T-helper 2 cell treated with Interferon-gamma antibody and Interleukin-4, amounts not matched to agents 100 ng/mL and 5 ng/mL, for 36 hours (primary cell): ENCODE measurements around the gene ERGIC2. TPM values are rescaled to one million over a fixed set of nuclear protein-coding genes. Genes with fewer than 3 reads are reported as not detected.

Source experiments
- intact Hi-C: fragments of 100-400 bp; cut with micrococcal nuclease; formaldehyde crosslinking; loops from one replicate; pipeline ENCODE4 v1.15.1; 2023
- total RNA-seq: library from RNA; stranded (reverse); gene quantifications from 2 replicates; pipeline ENCODE4 v1.2.3, GENCODE V29; 2022

Gene ERGIC2
- total RNA-seq, 1 donor from 2014 or later, result 68.6 TPM

DNA sequence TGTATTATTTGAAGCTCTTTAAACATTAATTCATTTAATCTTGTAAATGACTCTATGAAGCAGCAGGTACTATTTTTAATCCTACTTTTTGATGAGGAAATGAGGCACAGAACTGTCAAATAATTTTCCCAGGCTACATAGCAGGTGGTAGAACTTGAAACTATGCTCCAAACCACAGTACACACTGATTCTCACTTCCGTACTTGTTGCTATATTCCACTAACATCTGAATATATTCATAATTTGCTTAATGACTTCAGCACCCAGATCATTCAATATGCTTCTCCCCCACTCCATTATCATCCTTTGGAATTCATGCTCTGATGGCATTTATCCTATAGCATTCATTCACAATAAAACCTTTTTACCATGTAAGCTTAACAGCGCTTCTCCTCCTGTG, 4.9 kb downstream of the ERGIC2 start:
- intact Hi-C loops, result no loop called here

- intact Hi-C loops, result no loop called here
These were observed 6.1 kb downstream of the ERGIC2 start for GRCh38 chr12:29374913-29375312.

GRCh38 chr12:29374012-29374411, 7.0 kb downstream of the ERGIC2 start:
- intact Hi-C loops, result no loop called here

DNA sequence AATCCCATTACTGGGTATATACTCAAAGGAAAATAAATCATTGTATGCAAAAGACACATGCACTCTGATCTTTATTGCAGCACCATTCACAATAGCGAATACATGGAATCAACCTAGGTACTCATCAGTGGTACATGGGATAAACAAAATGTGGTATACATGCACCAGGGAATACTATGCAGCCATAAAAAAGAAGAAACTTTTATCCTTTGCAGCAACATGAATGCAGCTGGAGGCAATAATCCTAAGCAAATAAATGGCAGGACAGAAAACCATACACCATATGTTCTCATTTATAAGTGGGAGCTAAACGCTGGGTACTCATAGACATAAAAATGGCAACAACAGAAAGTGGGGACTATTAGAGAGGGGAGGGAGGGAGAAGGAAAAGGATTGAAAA, 15.9 kb downstream of the ERGIC2 start:
- intact Hi-C loops, result no loop called here

DNA sequence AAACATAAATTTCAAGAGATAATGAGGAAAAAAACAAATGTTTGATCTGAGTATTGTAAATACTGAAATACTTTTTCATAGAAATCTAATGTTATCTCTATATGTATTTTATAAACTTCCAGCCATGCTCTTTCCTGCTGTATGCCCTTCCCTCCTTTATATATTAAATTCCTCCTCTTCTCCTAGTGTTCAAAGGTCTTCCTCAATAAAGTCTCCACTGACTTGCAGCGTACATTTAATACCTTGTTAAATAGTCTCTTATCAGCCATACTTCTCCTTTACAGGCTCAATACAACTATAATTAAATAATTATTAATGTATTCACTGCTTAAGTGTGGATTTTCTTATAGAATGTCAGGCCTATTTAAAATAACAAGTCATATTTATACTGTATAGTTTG, 26.0 kb downstream of the ERGIC2 start:
- intact Hi-C loops, result no loop called here

DNA sequence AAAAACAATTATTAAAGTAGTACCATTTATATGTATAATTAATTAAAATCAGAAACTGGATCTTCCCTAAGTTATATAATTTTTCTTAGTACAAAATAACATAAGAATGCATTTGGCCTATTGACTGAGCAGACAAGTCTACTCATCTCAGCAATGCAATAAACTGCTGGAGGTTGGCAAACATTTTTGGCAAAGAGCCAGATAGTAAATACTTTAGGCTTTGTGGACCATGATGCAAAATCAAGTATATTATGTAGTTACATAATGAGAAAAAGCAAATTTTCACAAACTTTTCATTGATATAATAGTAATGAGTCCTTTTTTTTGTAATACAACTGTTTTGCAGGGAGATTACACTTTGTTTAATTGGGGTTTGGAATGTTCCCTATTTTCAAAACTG, 30.9 kb downstream of the ERGIC2 start:
- intact Hi-C loops, result no loop called here

- intact Hi-C loops, result no loop called here
These were observed 34.1 kb downstream of the ERGIC2 start for GRCh38 chr12:29346769-29347421.

DNA sequence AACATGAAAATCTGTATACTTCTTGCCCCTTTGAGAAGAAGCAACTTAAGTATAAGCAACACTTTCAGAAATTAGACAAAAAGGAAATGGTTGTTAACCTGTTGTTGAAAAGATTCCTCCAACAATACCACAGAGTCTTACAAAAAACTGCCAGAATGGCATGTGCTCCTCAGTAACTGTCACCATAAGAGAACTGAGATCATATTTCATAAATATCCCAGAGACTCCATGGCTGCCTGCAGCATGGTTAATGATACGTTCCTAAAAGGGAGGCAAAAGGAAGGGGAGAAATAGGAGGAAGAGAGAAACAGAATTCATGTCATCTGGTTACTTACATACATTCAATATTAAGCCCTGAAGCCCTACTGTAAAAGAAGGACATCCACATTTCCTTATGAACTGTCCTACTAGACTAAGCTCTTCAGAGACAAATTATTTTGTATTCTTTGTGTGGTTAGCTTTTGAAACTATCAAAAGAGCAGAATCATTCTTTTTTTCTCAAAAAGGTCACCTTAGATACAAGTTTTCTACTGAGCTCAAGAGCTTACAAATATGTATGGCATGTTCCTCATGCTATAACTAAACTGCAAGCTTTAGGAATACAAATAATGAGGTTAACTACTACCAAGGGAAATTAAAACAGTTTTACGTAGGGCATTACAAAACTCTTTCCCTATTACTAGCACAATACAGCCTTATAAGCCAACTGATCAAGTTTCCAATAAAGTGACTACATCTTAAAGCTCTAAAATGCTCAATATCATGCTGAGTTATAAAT, 37.8 kb downstream of the ERGIC2 start:
- intact Hi-C loops, result no loop called here

- intact Hi-C loops, result no loop called here
These were observed 43.6 kb downstream of the ERGIC2 start for GRCh38 chr12:29337325-29337724.

DNA sequence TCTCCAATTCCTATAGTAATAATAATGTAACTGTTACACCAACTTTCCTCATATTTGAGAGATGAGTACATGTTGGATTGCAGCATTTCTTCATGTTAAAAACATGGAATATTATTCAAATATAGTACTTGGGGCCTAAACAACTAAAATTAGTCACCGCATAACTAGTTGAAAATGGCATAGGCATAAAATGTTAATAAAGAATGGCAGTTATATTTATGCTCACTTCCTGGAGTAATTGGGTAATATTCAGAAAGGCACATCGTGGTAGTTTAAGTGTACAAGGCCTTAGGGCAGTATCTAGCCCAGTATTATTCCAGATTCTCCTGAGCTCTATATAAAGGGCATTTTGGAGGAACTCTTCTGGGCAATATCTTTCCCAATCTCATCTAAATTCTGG, 46.0 kb downstream of the ERGIC2 start:
- intact Hi-C loops, result no loop called here

DNA sequence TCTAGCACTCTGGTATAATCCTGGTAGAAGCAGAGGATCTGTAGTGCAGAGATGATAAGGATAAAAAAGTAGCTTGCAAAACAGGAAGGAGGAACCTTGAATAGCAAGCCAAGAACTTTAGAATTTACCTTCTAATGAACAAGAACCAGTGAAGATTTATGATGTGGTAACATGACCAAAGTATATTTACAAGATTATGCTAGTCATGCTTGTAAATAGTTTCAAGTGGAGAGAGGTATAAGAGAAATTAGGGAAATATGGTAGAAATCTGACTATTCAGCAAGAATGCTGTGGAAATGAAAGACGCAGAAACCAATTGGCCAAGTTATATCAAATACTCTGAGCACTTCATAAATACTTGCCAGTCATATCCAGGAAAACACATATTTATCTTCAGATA, 47.8 kb downstream of the ERGIC2 start:
- intact Hi-C loops, result no loop called here

GRCh38 chr12:29329411-29329810, 51.6 kb downstream of the ERGIC2 start:
- intact Hi-C loops, result no loop called here

GRCh38 chr12:29322157-29322556, 58.8 kb downstream of the ERGIC2 start:
- intact Hi-C loops, result no loop called here

DNA sequence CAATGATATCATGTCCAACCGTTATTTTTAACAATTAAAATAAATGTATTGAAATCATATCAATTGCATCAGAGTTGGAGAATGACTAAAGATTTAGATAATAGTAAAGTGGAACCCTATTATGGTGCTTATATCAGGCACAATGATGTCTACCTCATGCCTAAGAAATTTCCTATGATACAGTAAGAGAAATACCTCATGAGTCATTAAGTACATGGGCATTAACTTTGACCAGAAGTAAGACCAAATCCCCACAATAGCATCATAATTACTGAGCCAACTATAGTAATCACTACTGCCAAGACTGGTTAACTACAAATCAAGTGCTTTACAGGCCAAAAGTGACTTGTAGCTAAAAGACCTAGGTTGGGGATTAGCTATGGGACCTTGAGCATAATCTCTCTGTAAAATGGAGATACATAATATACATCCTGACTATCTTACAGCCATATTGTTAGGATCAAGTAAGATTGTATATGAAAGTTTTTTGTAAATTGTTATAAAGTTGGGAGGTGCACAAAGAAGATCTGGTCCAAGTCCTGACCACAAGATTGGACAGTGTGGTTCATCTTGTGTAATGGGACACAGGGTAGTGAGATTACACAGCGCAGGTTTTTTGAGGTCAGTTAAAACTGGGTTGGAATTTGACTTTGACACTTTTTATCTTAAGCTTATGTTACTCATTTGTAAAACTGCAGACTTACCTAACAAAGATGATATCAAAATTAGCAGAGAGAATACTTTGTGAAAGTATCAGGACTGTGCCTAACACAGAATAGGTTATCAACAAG, 60.5 kb downstream of the ERGIC2 start:
- intact Hi-C loops, result no loop called here

DNA sequence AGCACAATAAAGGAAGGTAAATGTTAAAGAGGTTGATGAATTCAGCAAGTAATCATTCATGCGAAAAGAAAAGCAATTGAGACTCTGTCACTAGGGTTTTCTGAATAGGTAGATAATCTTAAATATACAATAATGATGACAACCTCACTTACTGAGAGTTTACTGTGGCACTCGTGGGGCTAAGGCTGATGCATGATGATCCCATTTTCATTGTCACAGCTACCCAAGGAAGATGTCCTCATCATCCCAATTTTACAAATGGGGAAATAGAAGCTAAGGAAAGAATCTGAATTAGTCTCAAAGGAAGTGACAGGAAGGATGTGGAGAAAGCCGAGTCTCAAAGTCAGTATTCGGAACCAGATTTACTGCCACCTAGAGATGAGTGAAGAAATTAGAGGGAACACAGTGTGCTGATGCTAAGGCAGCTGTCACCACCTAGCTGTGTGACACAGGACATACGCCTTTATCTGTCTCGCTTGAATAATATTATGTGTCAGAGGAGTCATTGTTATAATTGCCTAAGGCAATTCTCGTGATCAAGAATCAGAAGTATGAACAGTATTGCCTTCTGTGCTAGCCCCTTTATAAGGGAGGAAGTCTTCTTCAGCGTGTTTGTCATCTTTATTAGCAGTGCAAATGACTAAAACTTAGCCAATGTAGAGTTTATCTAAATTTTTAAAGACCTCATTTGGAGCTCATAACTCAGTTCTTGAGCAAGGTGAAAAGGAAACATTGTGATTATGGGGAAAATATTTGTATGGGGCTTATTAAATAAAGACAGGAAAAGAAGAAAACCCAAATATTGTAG, 63.2 kb downstream of the ERGIC2 start:
- intact Hi-C loops, result loop anchor here (1.0 kb wide), 2 partner anchors 229 to 244 kb away; no protein-coding TSS in a partner anchor

DNA sequence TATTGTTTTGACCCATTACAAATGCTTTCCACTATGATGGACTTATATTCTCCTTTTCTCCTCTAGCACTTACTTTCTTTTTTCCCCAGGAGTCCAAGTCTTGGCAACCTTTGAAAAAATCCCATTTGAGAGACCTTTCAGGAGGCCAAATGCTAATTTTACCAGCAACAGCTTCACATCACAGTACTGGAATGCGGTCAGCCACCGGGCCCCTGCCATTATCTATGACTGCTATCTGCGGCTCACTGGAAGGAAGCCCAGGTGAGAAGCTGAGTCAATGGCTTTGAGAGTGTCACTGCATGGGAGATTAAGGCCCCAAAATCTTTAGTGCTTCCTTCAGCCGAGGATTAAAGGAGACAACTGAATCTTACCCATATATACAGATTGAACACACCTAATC, 64.2 kb downstream of the ERGIC2 start:
- intact Hi-C loops, result loop anchor here (1.0 kb wide), 1 partner anchor 228 kb away; no protein-coding TSS in a partner anchor

- intact Hi-C loops, result no loop called here
These were observed 66.6 kb downstream of the ERGIC2 start for GRCh38 chr12:29314416-29314815.

- intact Hi-C loops, result no loop called here
These were observed 70.1 kb downstream of the ERGIC2 start for GRCh38 chr12:29310899-29311298.

GRCh38 chr12:29309320-29309902, 71.6 kb downstream of the ERGIC2 start:
- intact Hi-C loops, result no loop called here

- intact Hi-C loops, result no loop called here
These were observed 74.3 kb downstream of the ERGIC2 start for GRCh38 chr12:29306682-29307081.

DNA sequence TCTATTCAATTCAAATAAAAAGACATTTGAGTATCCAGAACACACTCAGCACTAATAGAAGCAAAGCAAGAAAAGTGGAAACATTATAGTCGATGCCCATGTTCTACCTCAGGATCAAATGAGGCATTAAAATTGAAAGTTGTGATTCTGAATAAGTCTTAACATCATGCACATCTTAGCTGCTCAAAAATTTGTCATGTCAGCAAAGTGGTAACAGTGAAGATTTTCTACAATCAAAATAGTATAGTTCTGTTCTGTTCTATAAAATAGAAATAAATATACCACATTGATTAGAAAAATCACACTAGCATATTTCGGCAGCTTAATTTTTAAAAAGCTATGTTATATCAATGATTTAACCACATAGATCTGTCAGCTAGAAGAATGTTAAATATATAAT, 74.7 kb downstream of the ERGIC2 start:
- intact Hi-C loops, result no loop called here
